Hematopoietic multipotent progenitor cell treated with erythropoietin and hydrocortisone succinate and interleukin-3 and kit ligand, for 6 days (in vitro differentiated cells): ENCODE data around the gene DPEP1.
"Not testable (repeated sequence)": the region's sequence is repeated elsewhere in the genome, so short reads cannot be mapped to it uniquely, and the experiment has no call there.

Experiments used
- DNase-seq: peaks from one replicate; pipeline ENCODE4 v3.0.0-alpha.2; 2015

DPEP1 gene

GRCh38 chr16:89613231-89613953, at the start of gene DPEP1:
Gene DPEP1 (plus strand): TSS chr16:89613642. CDS start chr16:89630411, 16,769 bp downstream.
- DNase-seq, result no peak

GRCh38 chr16:89564476-89565255, 48.8 kb upstream of the DPEP1 start:
- DNase-seq, result peak; percentile 58

- DNase-seq, result no peak
Measured at GRCh38 chr16:89565256-89565505, 48.3 kb upstream of the DPEP1 start.

GRCh38 chr16:89565506-89566372, 47.7 kb upstream of the DPEP1 start:
- peak; percentile 80 for DNase-seq

- DNase-seq, result no peak
Measured at GRCh38 chr16:89567656-89568594, 45.5 kb upstream of the DPEP1 start.

- no peak for DNase-seq
Measured at GRCh38 chr16:89569506-89570341, 43.7 kb upstream of the DPEP1 start.

GRCh38 chr16:89570342-89570923, 43.0 kb upstream of the DPEP1 start:
- DNase-seq, result no peak

- not testable (repeated sequence) for DNase-seq
Measured at GRCh38 chr16:89570983-89571598, 42.4 kb upstream of the DPEP1 start.

GRCh38 chr16:89571636-89572035, 41.8 kb upstream of the DPEP1 start:
- DNase-seq, result no peak

GRCh38 chr16:89572073-89572484, 41.4 kb upstream of the DPEP1 start:
- DNase-seq, result no peak

GRCh38 chr16:89572485-89573205, 40.8 kb upstream of the DPEP1 start:
- no peak for DNase-seq

GRCh38 chr16:89573826-89574680, 39.4 kb upstream of the DPEP1 start:
- no peak for DNase-seq

GRCh38 chr16:89574681-89575246, 38.7 kb upstream of the DPEP1 start:
- DNase-seq, result peak; percentile 79

- DNase-seq, result no peak
Measured at GRCh38 chr16:89575247-89576152, 37.9 kb upstream of the DPEP1 start, which contains the start of gene CPNE7. Gene CPNE7 (plus strand): TSS chr16:89575758. CDS start chr16:89575898, 140 bp downstream.

- no peak for DNase-seq
Measured at GRCh38 chr16:89576153-89577054, 37.0 kb upstream of the DPEP1 start.
